Measurements from ENCODE around the gene PCNT. TPM values are rescaled to one million over a fixed set of nuclear protein-coding genes. Genes with fewer than 3 reads are reported as not detected.
A peak's percentile ranks its signal among the peaks of the same experiment; 100 is the strongest.

Gene PCNT
- total and polyA plus RNA-seq, 9 of the 15 experiments (the other 6 are each of a cell fraction or from before 2014, with no cell fraction given) = 9.1 to 53.5 (median 31.3) TPM

DNA sequence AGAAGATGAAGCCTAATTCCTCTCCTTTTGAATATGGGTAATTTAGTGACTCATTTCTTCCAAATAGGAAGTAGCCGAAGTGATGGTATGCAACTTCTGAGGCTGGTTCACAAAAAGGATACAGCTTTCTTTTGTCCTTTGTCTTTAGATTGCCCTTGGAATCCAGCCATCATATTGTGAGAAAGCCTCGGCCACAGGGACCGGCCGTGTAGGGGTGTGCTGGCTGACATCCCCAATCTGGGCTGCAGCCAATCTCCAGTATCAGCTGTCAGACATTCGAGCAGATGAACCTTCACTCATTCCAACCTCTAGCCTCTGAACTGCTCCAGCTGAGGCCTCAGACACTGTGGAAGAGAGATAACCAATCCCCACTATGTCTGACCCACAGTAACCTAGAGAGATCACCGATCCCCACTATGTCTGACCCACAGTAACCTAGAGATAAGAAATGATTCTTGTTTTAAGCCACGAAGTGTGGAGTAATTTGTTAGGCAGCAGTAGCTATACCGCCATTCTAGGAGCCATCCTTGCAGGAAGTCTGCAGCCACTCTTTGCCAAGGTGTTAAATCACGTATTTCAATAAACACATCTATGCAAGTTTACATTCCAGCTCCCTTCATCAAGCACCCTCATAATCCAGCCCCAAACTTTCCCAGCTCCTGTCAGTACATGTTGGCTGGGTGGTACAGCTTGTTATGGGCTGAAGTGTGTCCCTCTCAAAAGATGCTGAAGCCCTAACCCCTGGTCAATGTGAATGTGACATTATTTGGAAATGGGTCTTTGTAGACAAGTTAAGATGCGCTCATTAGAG, 131.8 kb downstream of the PCNT start (continued):
- TF ChIP-seq DACH1 (IDR thresholded peaks at IDR 0.05; ENCODE audit: partially characterized antibody) (peak; percentile 94), ZNF24 (IDR thresholded peaks at IDR 0.05) (peak; percentile 91), CXXC5 (CRISPR knock-in tag; IDR thresholded peaks at IDR 0.05) (peak; percentile 69), NONO (IDR thresholded peaks at IDR 0.05; ENCODE audit: low read depth in 2 of 2, low read length in 1 of 2) (peak in 1 of 2 experiments; percentile 25; a peak in 1 of 4 replicates), NR2C2 (CRISPR knock-in tag; IDR thresholded peaks at IDR 0.05) (peak; percentile 83), NR2C2 (tag; IDR thresholded peaks at IDR 0.05) (peak; percentile 96), TAF9B (IDR thresholded peaks at IDR 0.05; ENCODE audit: partially characterized antibody) (peak; percentile 91), MTA2 (IDR thresholded peaks at IDR 0.05; ENCODE audit: low read depth) (peak; percentile 80), BRCA1 (IDR thresholded peaks at IDR 0.05) (no peak), BRCA1 (CRISPR knock-in tag; IDR thresholded peaks at IDR 0.05) (no peak), CCNT2 (IDR thresholded peaks at IDR 0.05; ENCODE audit: borderline replicate concordance, extremely low read depth, insufficient read length, low read depth, low read length) (peak; percentile 69), LEF1 (IDR thresholded peaks at IDR 0.05) (peak; percentile 68), ZNF75A (CRISPR knock-in tag; IDR thresholded peaks at IDR 0.05) (no peak), JUND (IDR thresholded peaks at IDR 0.05; ENCODE audit: borderline replicate concordance, low read depth, low read length) (peak; percentile 53; the same call in 1 of the 2 replicates), JUND (tag; IDR thresholded peaks at IDR 0.05; ENCODE audit: borderline replicate concordance, low read depth, low read length) (peak; percentile 6; the same call in 2 of the 3 replicates), ARID1B (IDR thresholded peaks at IDR 0.05) (peak; percentile 93), HLTF (IDR thresholded peaks at IDR 0.05) (0 out of 2 replicates have a peak, but pooled peaks have one; percentile 44), ELF2 (CRISPR knock-in tag; IDR thresholded peaks at IDR 0.05) (0 out of 2 replicates have a peak, but pooled peaks have one; percentile 7), NCOA1 (IDR thresholded peaks at IDR 0.05; ENCODE audit: low read depth) (peak; percentile 50; the same call in 1 of the 2 replicates)
- TF ChIP-seq, protein P1, sequence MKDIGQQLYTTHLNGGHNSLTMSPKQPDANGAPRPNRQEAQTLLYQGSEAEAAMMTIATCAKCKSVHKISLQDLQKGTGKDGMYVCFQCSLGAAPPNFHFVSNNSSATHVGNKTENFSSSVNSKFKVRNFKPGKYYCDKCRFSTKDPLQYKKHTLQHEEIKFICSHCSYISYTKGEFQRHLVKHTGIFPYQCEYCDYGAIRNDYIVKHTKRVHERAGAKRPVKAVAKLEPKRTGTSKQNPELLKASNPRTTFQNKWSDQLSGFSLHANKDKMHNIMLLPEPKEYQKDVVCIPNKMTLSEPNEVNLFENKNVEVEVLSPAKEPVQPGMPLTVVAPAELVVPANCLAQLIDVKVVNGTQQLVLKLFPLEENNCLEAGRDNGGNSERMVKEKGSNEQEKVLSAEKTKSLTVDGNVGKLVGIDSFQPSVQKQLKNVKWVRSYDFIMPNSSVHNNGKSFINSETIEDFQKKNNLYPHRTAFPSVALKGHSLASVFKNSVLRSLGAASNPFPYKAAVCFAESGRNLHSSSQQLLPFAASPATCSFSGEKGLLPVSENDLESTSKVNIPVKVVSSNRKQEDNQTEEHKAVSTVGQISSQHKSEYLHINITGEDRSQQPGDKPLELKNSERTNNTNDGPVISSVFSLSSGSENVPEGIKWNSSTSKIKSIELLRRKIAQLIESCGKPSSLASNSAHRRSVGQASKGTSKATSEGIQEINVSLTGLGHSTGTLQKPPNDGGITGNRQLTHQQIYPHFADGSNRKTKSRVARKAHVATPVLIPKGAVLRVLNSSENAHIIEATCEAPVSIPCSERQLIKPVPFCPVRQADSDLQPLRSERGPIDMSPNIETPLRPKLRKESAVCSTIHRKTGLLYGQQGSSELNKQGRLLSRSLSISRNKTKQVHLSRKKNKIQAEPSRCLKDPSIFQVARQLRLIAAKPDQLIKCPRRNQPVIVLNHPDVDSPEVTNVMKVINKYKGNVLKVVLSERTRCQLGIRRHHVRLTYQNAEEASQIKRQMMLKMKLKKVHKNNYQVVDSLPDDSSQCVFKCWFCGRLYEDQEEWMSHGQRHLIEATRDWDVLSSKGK (CRISPR knock-in tag; IDR thresholded peaks at IDR 0.05) = no peak
- TF ChIP-seq, protein P2, sequence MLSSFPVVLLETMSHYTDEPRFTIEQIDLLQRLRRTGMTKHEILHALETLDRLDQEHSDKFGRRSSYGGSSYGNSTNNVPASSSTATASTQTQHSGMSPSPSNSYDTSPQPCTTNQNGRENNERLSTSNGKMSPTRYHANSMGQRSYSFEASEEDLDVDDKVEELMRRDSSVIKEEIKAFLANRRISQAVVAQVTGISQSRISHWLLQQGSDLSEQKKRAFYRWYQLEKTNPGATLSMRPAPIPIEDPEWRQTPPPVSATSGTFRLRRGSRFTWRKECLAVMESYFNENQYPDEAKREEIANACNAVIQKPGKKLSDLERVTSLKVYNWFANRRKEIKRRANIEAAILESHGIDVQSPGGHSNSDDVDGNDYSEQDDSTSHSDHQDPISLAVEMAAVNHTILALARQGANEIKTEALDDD (IDR thresholded peaks at IDR 0.05) = peak; percentile 100
- TF ChIP-seq, protein P3, sequence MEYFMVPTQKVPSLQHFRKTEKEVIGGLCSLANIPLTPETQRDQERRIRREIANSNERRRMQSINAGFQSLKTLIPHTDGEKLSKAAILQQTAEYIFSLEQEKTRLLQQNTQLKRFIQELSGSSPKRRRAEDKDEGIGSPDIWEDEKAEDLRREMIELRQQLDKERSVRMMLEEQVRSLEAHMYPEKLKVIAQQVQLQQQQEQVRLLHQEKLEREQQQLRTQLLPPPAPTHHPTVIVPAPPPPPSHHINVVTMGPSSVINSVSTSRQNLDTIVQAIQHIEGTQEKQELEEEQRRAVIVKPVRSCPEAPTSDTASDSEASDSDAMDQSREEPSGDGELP (CRISPR knock-in tag; IDR thresholded peaks at IDR 0.05; ENCODE audit: borderline replicate concordance) = peak; percentile 99
